Measurements from ENCODE around the gene CACNA1E.

- TF ChIP-seq EP300 (IDR thresholded peaks at IDR 0.05) = no peak
- TF ChIP-seq CTCF (IDR thresholded peaks at IDR 0.05) = no peak
These were observed 104.6 kb downstream of the CACNA1E start for GRCh38 chr1:181587870-181588438.
